Tibial artery (tissue), 4 donors: ENCODE measurements around the gene TBC1D12.
"Not testable (repeated sequence)": the region's sequence is repeated elsewhere in the genome, so short reads cannot be mapped to it uniquely, and the experiment has no call there.

Experiments
- DNase-seq, 2 donors: peaks; one replicate each; pipeline ENCODE4 v3.0.0-alpha.2; 2019
- H3K27ac ChIP-seq, 2 donors: fragments of 200-600 bp; sonication (generic) in 1 of 2; 1 replicate in 1 of 2; 2 replicates in 1 of 2; pipeline ENCODE4 v1.5.1; 2018 to 2019; ENCODE audit warnings: mild to moderate bottlenecking in 1 of 2
- H3K27me3 ChIP-seq, 2 donors: fragments of 200-600 bp; sonication (generic) in 1 of 2; one replicate each; pipeline versions ENCODE4 v1.5.1 to v1.6.0; 2016 to 2019
- H3K36me3 ChIP-seq, 3 donors: fragments of 200-600 bp; sonication (generic) in 2 of 3; one replicate each; pipeline ENCODE4 v1.5.1; 2016 to 2019; ENCODE audit warnings: mild to moderate bottlenecking in 2 of 3
- H3K4me1 ChIP-seq, 4 donors: fragments of 200-600 bp; sonication (generic) in 2 of 4; 1 replicate in 3 of 4; 2 replicates in 1 of 4; pipeline ENCODE4 v1.5.1; 2016 to 2019
- H3K4me3 ChIP-seq, 2 donors: fragments of 200-600 bp; sonication (generic) in 1 of 2; 1 replicate in 1 of 2; 2 replicates in 1 of 2; pipeline ENCODE4 v1.5.1; 2018 to 2019; ENCODE audit warnings: mild to moderate bottlenecking in 2 of 2
- H3K9me3 ChIP-seq, 3 donors: fragments of 200-600 bp; sonication (generic) in 1 of 3; one replicate each; pipeline ENCODE4 v1.5.1; 2016 to 2019
- CTCF ChIP-seq, 2 experiments: fragments of 200-600 bp in 1 of 2; fragments of 450-650 bp in 1 of 2; IDR thresholded peaks; one replicate each; pipeline ENCODE4 v1.5.1; 2017 to 2019; ENCODE audit warnings: antibody characterized with exemption in 2 of 2, mild to moderate bottlenecking in 1 of 2, moderate library complexity in 1 of 2
- intact Hi-C: fragments of 100-400 bp; cut with DNase I; formaldehyde crosslinking; loops from one replicate; pipeline ENCODE4 v1.15.0; 2023; ENCODE audit warnings: low total_unique reads

Gene TBC1D12

DNA sequence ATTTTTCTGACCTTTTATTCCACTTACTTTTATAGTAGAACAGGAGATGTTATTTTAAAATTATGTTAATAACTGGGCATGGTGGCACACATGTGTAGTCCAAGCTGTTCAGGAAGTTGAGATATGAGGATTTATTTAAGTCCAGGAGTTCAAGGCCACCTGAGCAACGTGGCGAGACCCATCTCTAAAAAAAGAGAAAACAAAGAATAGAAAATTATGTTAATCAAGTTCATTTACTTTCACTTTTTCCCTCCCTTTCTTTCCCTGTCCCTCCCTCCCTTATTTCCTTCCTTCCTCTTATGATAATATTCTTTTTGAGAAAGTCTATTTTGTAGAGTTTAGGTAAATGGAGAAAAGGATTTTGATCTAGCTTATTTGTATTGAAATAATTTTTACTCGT, 94.3 kb downstream of the TBC1D12 start:
- TF ChIP-seq CTCF (IDR thresholded peaks at IDR 0.05) = no peak
- H3K27me3 ChIP-seq = no peaks in the 10 kb centered on the region
- H3K27ac ChIP-seq = no peak overlapping the region

DNA sequence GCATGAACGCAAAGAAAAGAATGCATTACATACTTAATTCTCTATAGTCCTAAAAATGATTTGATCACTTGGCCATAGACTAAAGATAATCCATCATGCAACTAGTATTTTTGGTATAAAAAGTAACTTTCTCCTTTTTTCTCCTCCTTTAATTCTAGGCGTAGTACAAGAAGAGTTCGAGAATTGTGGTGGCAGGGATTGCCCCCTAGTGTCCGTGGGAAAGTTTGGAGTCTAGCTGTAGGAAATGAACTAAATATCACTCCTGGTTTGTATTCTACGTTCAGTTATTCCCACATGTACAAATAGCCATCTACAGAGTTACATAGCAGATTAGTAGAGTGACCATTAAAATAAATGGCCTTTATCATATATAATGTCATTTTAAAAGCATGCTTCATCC, 97.7 kb downstream of the TBC1D12 start:
- H3K27me3 ChIP-seq = no peaks in the 10 kb centered on the region
- no peak for TF ChIP-seq CTCF (IDR thresholded peaks at IDR 0.05)
- no peak for DNase-seq

More for the DNA sequence above, 94.3 kb downstream of the TBC1D12 start:
- Histone ChIP-seq H3K9me3 (no peaks in the 10 kb centered on the region), H3K4me3 (no peak overlapping the region), H3K4me1 (peaks cover 0 to 12% (median 0%) of the 10 kb centered on the region in 4 donors), H3K36me3 (peaks cover 8 to 12% (median 9%) of the 10 kb centered on the region in 3 donors)
- intact Hi-C loops = no loop called here
- DNase-seq = no peak

GRCh38 chr10:94521276-94522250, 119.2 kb downstream of the TBC1D12 start:
- intact Hi-C loops = no loop called here
- H3K4me1 ChIP-seq = no peaks in the 10 kb centered on the region
- no peaks in the 10 kb centered on the region for H3K9me3 ChIP-seq
- no peak overlapping the region for H3K27ac ChIP-seq
- H3K27me3 ChIP-seq = no peaks in the 10 kb centered on the region
- no peak overlapping the region for H3K4me3 ChIP-seq
- no peak for DNase-seq
- peaks cover 20 to 34% (median 30%) of the 10 kb centered on the region in 3 donors for H3K36me3 ChIP-seq
- no peak for TF ChIP-seq CTCF (IDR thresholded peaks at IDR 0.05)

More for the DNA sequence above, 97.7 kb downstream of the TBC1D12 start:
- H3K27ac ChIP-seq = no peak overlapping the region
- no peaks in the 10 kb centered on the region for H3K9me3 ChIP-seq
- H3K4me1 ChIP-seq = peaks cover 0 to 11% (median 0%) of the 10 kb centered on the region in 4 donors
- intact Hi-C loops = no loop called here
- H3K4me3 ChIP-seq = no peak overlapping the region
- H3K36me3 ChIP-seq = peaks cover 5 to 17% (median 15%) of the 10 kb centered on the region in 3 donors

GRCh38 chr10:94524146-94524545, 121.8 kb downstream of the TBC1D12 start:
- H3K4me3 ChIP-seq = no peak overlapping the region
- DNase-seq = no peak
- H3K27me3 ChIP-seq = no peaks in the 10 kb centered on the region
- H3K4me1 ChIP-seq = no peaks in the 10 kb centered on the region
- no peak for TF ChIP-seq CTCF (IDR thresholded peaks at IDR 0.05)
- no peaks in the 10 kb centered on the region for H3K9me3 ChIP-seq
- H3K27ac ChIP-seq = no peak overlapping the region
- intact Hi-C loops = no loop called here
- H3K36me3 ChIP-seq = peaks cover 24 to 38% (median 30%) of the 10 kb centered on the region in 3 donors

GRCh38 chr10:94524711-94525110, 122.4 kb downstream of the TBC1D12 start:
- peaks cover 24 to 40% (median 27%) of the 10 kb centered on the region in 3 donors for H3K36me3 ChIP-seq
- no peak overlapping the region for H3K4me3 ChIP-seq
- no peak overlapping the region for H3K27ac ChIP-seq
- DNase-seq = no peak
- intact Hi-C loops = no loop called here
- TF ChIP-seq CTCF (IDR thresholded peaks at IDR 0.05) = no peak
- no peaks in the 10 kb centered on the region for H3K9me3 ChIP-seq
- no peaks in the 10 kb centered on the region for H3K4me1 ChIP-seq
- H3K27me3 ChIP-seq = no peaks in the 10 kb centered on the region

- peaks cover 33 to 36% (median 35%) of the 10 kb centered on the region in 3 donors for H3K36me3 ChIP-seq
- intact Hi-C loops = not testable (repeated sequence)
These were observed 129.2 kb downstream of the TBC1D12 start for GRCh38 chr10:94531550-94531949.

More at GRCh38 chr10:94531550-94531949, 129.2 kb downstream of the TBC1D12 start:
- not testable (repeated sequence) for H3K27ac ChIP-seq, H3K4me3 ChIP-seq, H3K9me3 ChIP-seq, H3K27me3 ChIP-seq, DNase-seq, H3K4me1 ChIP-seq
